Fibroblast of lung (primary cell): ENCODE data around the gene GLMP. TPM values are rescaled to one million over a fixed set of nuclear protein-coding genes. Genes with fewer than 3 reads are reported as not detected.

Source experiments
- DNase-seq, 2 donors: peaks; one replicate each; pipeline versions ENCODE4 v3.0.0 to v3.0.0-alpha.2; 2010; ENCODE audit warnings: low read depth in 2 of 2
- H2AFZ ChIP-seq: 2 replicates; pipeline ENCODE4 v1.5.1; 2012; ENCODE audit warnings: low read length, control low read depth, inconsistent platforms
- H3K27ac ChIP-seq: 2 replicates; pipeline ENCODE4 v1.5.1; 2011; ENCODE audit warnings: low read length, control low read depth; ENCODE audit not compliant: insufficient read depth
- H3K27me3 ChIP-seq: 2 replicates; pipeline ENCODE4 v1.5.1; 2011; ENCODE audit warnings: mild to moderate bottlenecking, low read length; ENCODE audit not compliant: control insufficient read depth, insufficient read depth
- H3K36me3 ChIP-seq: 2 replicates; pipeline ENCODE4 v1.5.1; 2011; ENCODE audit warnings: low read length; ENCODE audit not compliant: control insufficient read depth, insufficient read depth
- H3K4me1 ChIP-seq: 2 replicates; pipeline ENCODE4 v1.5.1; 2011; ENCODE audit warnings: low read length; ENCODE audit not compliant: control insufficient read depth, insufficient read depth; ENCODE audit errors: extremely low read depth
- H3K4me2 ChIP-seq: 2 replicates; pipeline ENCODE4 v1.5.1; 2011; ENCODE audit warnings: low read length, control low read depth; ENCODE audit not compliant: insufficient read depth; ENCODE audit errors: extremely low read depth
- H3K4me3 ChIP-seq, 4 experiments: fragments of 200-600 bp in 1 of 4; sonication (generic) in 1 of 4; replicated peaks in 1 of 4; 2 replicates each; pipeline ENCODE4 v1.5.1; 2011 to 2016; ENCODE audit warnings: low read length in 4 of 4, low read depth in 3 of 4, mild to moderate bottlenecking in 3 of 4, control low read depth in 2 of 4, inconsistent platforms in 1 of 4, mixed read lengths in 1 of 4; ENCODE audit not compliant: insufficient read depth in 1 of 4; ENCODE audit errors: control extremely low read depth in 1 of 4
- H3K79me2 ChIP-seq: 2 replicates; pipeline ENCODE4 v1.5.1; 2012; ENCODE audit warnings: mild to moderate bottlenecking, low read length, inconsistent platforms; ENCODE audit not compliant: control insufficient read depth, insufficient read depth
- H3K9ac ChIP-seq: 2 replicates; pipeline ENCODE4 v1.5.1; 2011; ENCODE audit warnings: mild to moderate bottlenecking, low read length, control low read depth; ENCODE audit not compliant: insufficient read depth
- H3K9me3 ChIP-seq: 2 replicates; pipeline ENCODE4 v1.5.1; 2012; ENCODE audit warnings: low read depth, low read length; ENCODE audit not compliant: control insufficient read depth, insufficient read depth
- H4K20me1 ChIP-seq: 2 replicates; pipeline ENCODE4 v1.5.1; 2011; ENCODE audit warnings: low read length; ENCODE audit not compliant: control insufficient read depth, insufficient read depth; ENCODE audit errors: extremely low read depth
- EZH2 ChIP-seq: IDR thresholded peaks from 2 replicates; pipeline ENCODE4 v1.5.1; 2012; ENCODE audit warnings: low read length, control low read depth, mild to moderate bottlenecking; ENCODE audit errors: missing control alignments
- polyA plus RNA-seq, 2 donors: library from polyadenylated mRNA; depleted of rRNA in 1 of 2; stranded (reverse) in 1 of 2; unstranded in 1 of 2; fragments of >200 nt; gene quantifications; 2 replicates each; pipeline ENCODE4 v1.2.1, GENCODE V29; 2011 to 2012; ENCODE audit warnings: missing spikeins in 1 of 2
- total RNA-seq: library from RNA; depleted of rRNA; stranded (reverse); fragments of >200 nt; gene quantifications from 2 replicates; pipeline ENCODE4 v1.2.1, GENCODE V29; 2014
- TF ChIP-seq, protein P1 (sequence below), 2 donors: IDR thresholded peaks in 1 of 2; conservative IDR thresholded peaks in 1 of 2; 1 replicate in 1 of 2; 2 replicates in 1 of 2; pipeline ENCODE4 v1.5.1; 2011 to 2012; ENCODE audit warnings: low read length in 2 of 2, control low read depth in 1 of 2, inconsistent platforms in 1 of 2, low read depth in 1 of 2, mild to moderate bottlenecking in 1 of 2

Gene GLMP
- total and polyA plus RNA-seq, 2 donors (not counting 1 experiment from before 2014, with no cell fraction given): 40.4 to 93.5 TPM

DNA sequence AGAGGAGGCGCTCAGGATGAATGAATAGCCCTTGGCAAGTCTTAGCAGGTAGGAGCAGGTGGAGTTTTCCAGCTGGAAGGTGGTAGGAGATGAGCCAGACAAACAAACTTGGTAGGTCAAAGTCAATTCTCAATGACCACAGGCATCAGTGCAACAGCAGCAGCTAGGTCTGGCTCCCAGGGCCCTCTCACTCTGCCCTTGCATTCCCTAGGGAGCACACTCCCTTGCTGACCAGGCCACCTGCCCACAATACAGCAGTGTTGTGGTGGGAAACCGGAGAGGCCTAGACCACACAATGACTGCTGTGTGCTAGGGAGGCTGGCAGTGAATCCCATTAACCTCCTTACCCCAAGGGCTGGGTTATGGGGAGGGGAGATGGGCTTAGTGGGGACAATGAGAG lies 34.6 kb downstream of the GLMP start:
- Histone ChIP-seq H3K27me3 (no peaks in the 10 kb centered on the region), H3K4me3 (no peak overlapping the region), H3K36me3 (peaks cover 41% of the 10 kb centered on the region), H4K20me1 (peaks cover 2% of the 10 kb centered on the region), H3K27ac (no peak overlapping the region), H3K79me2 (no peaks in the 10 kb centered on the region), H3K4me2 (no peak overlapping the region), H3K4me1 (peaks cover 11% of the 10 kb centered on the region), H3K9ac (no peak overlapping the region), H2AFZ (no peak overlapping the region), H3K9me3 (no peaks in the 10 kb centered on the region)
- DNase-seq: no peak
- TF ChIP-seq, protein P1, sequence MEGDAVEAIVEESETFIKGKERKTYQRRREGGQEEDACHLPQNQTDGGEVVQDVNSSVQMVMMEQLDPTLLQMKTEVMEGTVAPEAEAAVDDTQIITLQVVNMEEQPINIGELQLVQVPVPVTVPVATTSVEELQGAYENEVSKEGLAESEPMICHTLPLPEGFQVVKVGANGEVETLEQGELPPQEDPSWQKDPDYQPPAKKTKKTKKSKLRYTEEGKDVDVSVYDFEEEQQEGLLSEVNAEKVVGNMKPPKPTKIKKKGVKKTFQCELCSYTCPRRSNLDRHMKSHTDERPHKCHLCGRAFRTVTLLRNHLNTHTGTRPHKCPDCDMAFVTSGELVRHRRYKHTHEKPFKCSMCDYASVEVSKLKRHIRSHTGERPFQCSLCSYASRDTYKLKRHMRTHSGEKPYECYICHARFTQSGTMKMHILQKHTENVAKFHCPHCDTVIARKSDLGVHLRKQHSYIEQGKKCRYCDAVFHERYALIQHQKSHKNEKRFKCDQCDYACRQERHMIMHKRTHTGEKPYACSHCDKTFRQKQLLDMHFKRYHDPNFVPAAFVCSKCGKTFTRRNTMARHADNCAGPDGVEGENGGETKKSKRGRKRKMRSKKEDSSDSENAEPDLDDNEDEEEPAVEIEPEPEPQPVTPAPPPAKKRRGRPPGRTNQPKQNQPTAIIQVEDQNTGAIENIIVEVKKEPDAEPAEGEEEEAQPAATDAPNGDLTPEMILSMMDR (conservative IDR thresholded peaks at IDR 0.05 in 1 of 2, IDR thresholded peaks at IDR 0.05 in 1 of 2; ENCODE audit: low read depth in 1 of 2, low read length in 2 of 2): no peak
- TF ChIP-seq EZH2: no peak

DNA sequence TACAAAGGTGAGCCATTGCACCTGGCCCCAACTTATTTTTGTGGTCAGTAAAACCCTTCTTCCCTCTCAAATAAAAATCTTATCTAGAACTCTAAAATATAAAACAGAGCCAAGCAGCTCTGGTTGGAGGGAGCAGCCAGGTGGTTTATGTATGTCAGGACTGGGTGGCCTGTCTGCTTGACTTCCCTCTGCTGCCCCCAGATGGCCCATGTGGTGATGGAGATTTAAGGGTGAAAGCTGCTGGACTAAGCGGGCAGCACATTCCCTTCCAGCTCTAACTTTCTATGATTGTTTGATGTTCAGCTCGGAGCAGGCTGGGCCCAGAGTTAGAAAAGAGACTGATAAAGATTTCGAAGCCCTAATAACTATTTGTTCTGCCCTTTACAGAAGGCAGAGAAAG lies 35.7 kb downstream of the GLMP start:
- Histone ChIP-seq H3K9me3 (no peaks in the 10 kb centered on the region), H3K79me2 (no peaks in the 10 kb centered on the region), H3K36me3 (peaks cover 35% of the 10 kb centered on the region), H3K27ac (no peak overlapping the region), H4K20me1 (peaks cover 2% of the 10 kb centered on the region), H3K9ac (no peak overlapping the region), H3K4me3 (no peak overlapping the region), H3K4me2 (no peak overlapping the region), H3K4me1 (peaks cover 11% of the 10 kb centered on the region), H2AFZ (no peak overlapping the region), H3K27me3 (no peaks in the 10 kb centered on the region)
- no peak for TF ChIP-seq EZH2
- TF ChIP-seq, protein P1 (conservative IDR thresholded peaks at IDR 0.05 in 1 of 2, IDR thresholded peaks at IDR 0.05 in 1 of 2; ENCODE audit: low read depth in 1 of 2, low read length in 2 of 2): peak in 1 of 2 donors; percentile 22
- no peak for DNase-seq

DNA sequence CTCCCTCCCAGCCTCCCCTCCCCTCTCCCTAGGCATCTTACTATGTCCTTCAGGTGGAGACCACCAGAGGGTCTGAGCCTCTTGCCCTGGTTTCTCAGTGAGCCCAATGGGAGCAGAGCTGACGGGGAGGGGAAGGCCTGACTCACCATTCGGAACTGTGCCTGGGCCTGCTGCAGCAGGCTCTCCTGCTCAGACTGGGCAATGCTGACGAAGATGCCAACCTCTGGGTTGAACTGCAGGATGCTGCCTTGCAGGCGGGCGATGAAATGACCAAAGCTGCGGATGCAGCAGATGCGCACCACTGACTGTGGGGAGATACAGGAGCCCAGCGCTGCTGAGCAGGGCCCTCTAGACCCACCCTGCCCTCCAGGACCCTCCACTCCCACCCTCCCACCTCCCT lies 36.6 kb downstream of the GLMP start:
- Histone ChIP-seq H3K9ac (no peak overlapping the region), H4K20me1 (peaks cover 2% of the 10 kb centered on the region), H3K4me2 (no peak overlapping the region), H3K9me3 (no peaks in the 10 kb centered on the region), H3K79me2 (no peaks in the 10 kb centered on the region), H3K27me3 (no peaks in the 10 kb centered on the region), H3K4me1 (peaks cover 11% of the 10 kb centered on the region), H3K4me3 (no peak overlapping the region), H3K36me3 (peaks cover 35% of the 10 kb centered on the region), H3K27ac (no peak overlapping the region), H2AFZ (no peak overlapping the region)
- DNase-seq: no peak
- TF ChIP-seq EZH2: no peak
- TF ChIP-seq, protein P1 (conservative IDR thresholded peaks at IDR 0.05 in 1 of 2, IDR thresholded peaks at IDR 0.05 in 1 of 2; ENCODE audit: low read depth in 1 of 2, low read length in 2 of 2): no peak
